Esophagus muscularis mucosa (tissue), 4 donors: ENCODE data around the gene ZEB2.

ENCODE experiments used
- CTCF ChIP-seq, 3 experiments: fragments of 200-600 bp in 2 of 3; fragments of 450-650 bp in 1 of 3; sonication (generic) in 2 of 3; IDR thresholded peaks; one replicate each; pipeline ENCODE4 v1.5.1; 2017 to 2019; ENCODE audit warnings: antibody characterized with exemption in 3 of 3, mild to moderate bottlenecking in 2 of 3, moderate library complexity in 1 of 3
- EP300 ChIP-seq: sonication (generic); formaldehyde crosslinking; IDR thresholded peaks from one replicate; pipeline ENCODE4 v1.6.1; 2017; ENCODE audit warnings: antibody characterized with exemption
- POLR2A ChIP-seq: fragments of 450-650 bp; IDR thresholded peaks from one replicate; pipeline ENCODE4 v1.6.1; 2017; ENCODE audit warnings: antibody characterized with exemption, moderate library complexity, mild to moderate bottlenecking, low read depth
- POLR2AphosphoS5 ChIP-seq, 2 donors: sonication (generic); formaldehyde crosslinking; IDR thresholded peaks; one replicate each; pipeline ENCODE4 v1.6.1; 2017; ENCODE audit warnings: antibody characterized with exemption in 2 of 2

- no peak for TF ChIP-seq EP300
- no peak for TF ChIP-seq POLR2A
- no peak for TF ChIP-seq CTCF (IDR thresholded peaks at IDR 0.05)
- TF ChIP-seq POLR2AphosphoS5 (IDR thresholded peaks at IDR 0.05) = peak in 1 of 2 donors; percentile 7
Measured at GRCh38 chr2:144496092-144496976, 23.6 kb downstream of the ZEB2 start.
